ENCODE results near the gene SBF2.

Gene SBF2

DNA sequence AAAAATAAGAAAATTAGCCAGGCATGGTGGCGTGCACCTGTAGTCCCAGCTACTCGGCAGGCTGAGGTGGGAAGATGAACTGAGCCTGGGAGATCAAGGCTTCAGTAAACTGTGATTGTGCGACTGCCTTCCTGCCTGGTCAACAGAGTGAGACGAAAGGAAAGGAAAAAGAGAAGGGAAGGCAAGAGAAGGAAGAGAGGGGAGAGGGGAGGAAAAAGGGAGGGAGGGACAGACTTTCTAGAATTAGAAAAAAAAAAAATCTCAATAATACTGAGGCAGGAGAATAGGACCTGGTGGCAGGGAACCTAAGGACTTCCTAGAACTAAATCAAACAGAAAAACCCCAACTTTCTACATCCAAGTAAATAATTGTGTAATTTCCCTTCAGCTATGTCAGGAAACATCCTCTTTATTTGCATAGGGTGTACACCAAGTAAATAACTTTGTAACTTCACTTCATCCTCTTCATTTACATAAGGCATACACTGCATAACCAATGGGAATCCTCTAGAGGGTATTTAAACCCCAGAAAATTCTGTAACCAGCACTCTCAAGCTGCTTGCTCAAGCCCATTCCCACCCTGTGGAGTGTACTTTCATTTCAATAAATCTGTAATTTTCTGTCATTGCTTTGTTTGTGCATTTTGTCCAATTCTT, 8.7 kb downstream of the SBF2 start:
- no peak overlapping the region for H3K4me3 ChIP-seq (ENCODE audit: low read depth, low read length)
- TF ChIP-seq, protein P1, sequence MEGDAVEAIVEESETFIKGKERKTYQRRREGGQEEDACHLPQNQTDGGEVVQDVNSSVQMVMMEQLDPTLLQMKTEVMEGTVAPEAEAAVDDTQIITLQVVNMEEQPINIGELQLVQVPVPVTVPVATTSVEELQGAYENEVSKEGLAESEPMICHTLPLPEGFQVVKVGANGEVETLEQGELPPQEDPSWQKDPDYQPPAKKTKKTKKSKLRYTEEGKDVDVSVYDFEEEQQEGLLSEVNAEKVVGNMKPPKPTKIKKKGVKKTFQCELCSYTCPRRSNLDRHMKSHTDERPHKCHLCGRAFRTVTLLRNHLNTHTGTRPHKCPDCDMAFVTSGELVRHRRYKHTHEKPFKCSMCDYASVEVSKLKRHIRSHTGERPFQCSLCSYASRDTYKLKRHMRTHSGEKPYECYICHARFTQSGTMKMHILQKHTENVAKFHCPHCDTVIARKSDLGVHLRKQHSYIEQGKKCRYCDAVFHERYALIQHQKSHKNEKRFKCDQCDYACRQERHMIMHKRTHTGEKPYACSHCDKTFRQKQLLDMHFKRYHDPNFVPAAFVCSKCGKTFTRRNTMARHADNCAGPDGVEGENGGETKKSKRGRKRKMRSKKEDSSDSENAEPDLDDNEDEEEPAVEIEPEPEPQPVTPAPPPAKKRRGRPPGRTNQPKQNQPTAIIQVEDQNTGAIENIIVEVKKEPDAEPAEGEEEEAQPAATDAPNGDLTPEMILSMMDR (IDR thresholded peaks at IDR 0.05; ENCODE audit: low read depth, low read length), result no peak

DNA sequence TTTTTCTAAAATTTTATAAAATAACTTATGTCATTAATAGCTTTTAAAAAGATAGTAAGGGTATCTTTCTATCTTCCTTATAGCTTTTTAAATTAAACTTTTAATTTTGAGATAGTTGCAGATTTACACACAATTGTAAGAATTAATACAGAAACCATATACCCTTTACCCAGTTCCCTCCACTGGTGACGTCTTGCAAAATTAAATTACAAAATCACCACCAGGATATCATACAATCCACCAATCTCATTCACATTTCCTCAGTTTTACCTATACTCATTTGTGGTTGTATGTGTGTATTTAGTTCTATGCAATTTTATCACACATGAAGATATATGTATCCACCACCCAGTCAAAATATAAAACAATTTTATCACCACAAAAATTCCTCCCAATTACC, 10.0 kb downstream of the SBF2 start:
- H3K4me3 ChIP-seq (ENCODE audit: low read depth, low read length), result no peak overlapping the region
- TF ChIP-seq, protein P1 (IDR thresholded peaks at IDR 0.05; ENCODE audit: low read depth, low read length), result no peak

DNA sequence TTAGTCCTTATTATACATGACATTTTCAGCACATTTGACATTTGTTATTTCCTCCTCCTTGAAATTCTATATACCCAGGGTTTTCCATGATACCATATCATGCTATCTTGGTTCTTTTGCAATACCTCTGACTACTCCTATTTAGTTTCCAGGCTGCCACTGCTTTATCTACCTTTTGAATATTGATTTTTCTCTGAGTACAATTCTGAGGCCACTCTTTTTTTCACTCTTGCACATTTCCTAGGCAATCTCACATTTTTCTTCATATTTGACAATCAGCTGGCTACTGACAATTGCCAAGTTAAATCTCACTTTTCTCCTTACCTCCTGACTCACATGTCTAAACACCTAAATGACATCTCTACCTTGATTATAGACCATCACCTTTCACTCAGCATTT, 11.9 kb downstream of the SBF2 start:
- no peak overlapping the region for H3K4me3 ChIP-seq (ENCODE audit: low read depth, low read length)
- TF ChIP-seq, protein P1 (IDR thresholded peaks at IDR 0.05; ENCODE audit: low read depth, low read length), result no peak

DNA sequence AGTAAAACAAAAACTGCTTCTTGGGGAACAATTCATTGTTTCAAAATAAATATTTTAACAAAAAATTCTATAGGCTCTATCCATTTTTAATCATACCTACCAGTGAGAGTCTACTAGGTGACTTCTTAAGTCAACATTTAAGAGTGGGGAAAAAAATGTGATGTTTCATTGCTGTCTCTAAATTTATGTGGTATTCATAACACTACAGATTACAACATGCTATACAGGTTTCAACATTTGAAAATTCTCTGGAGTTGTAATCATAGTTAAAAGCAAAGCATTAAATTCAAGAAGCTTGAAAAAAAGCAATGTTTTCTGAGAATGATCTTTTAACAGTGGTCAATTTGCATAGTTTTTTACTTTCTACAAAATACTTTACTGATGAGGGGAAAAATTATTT, 18.3 kb downstream of the SBF2 start:
- TF ChIP-seq, protein P1 (IDR thresholded peaks at IDR 0.05; ENCODE audit: low read depth, low read length), result no peak
- no peak overlapping the region for H3K4me3 ChIP-seq (ENCODE audit: low read depth, low read length)

DNA sequence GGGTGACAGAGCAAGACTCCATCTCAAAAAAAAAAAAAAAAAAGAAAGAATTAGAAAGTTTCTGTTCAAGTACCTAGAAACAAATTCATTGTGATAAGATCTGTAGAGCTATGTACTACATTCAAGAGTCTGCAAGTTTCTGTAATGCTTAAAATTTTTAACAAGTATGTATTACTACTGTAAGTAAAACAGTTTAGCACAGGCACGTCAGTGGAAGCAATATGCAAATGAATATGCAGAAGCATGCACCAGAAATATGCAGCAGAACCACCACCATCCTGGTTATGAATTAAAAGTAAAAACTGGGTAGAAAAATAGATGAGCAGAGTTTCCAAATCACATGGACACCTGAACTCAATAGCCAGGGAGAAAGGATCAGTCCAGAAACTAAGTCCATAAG, 19.3 kb downstream of the SBF2 start:
- TF ChIP-seq, protein P1 (IDR thresholded peaks at IDR 0.05; ENCODE audit: low read depth, low read length), result no peak
- no peak overlapping the region for H3K4me3 ChIP-seq (ENCODE audit: low read depth, low read length)

DNA sequence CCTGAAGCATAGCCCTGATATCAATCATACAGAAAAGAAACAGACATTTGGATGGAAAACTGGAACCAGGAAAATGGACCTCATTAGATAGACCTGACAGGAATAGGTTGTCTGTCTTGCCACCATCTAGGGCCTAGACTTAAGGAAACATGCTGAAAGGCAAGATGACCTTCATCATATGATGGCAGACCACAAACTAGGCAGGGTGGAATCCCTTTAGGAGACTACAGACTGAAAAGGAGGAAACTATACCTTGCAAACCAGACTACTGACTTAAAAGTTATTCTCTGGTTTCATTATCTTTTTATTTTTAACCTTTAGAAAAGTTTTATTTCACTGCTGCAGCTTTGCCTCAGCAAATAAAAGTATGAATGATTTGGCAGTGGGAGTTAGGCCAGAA, 20.3 kb downstream of the SBF2 start:
- TF ChIP-seq, protein P1 (IDR thresholded peaks at IDR 0.05; ENCODE audit: low read depth, low read length), result no peak
- H3K4me3 ChIP-seq (ENCODE audit: low read depth, low read length), result no peak overlapping the region

DNA sequence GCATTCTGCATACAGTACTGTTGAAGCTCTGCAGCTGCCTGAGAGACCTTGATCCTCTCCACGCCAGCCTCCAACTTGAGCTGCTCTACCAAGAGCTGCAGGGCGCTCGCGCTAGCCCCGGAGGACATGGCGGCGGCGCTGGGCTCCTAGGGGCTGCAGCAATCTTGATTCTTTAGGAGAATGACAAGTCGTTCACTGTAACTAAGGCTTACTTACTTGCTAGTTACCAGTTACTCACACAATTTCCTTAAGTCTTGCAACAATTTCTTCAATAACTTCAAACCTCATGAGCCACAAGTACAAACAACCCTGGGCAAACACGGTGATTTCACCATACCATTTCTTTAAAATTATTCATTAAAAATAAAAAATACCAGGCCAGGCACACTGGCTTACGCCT, 21.9 kb downstream of the SBF2 start:
- TF ChIP-seq, protein P1 (IDR thresholded peaks at IDR 0.05; ENCODE audit: low read depth, low read length), result no peak
- no peak overlapping the region for H3K4me3 ChIP-seq (ENCODE audit: low read depth, low read length)

Data from WI38 (cell line).